K562 (cell line): ENCODE data around the gene FOXA3. TPM values are rescaled to one million over a fixed set of nuclear protein-coding genes. Genes with fewer than 3 reads are reported as not detected.

Source experiments
- polyA plus RNA-seq, 8 experiments: library from polyadenylated mRNA; depleted of rRNA in 4 of 8; stranded (reverse) in 5 of 8; unstranded in 3 of 8; fragments of >200 nt; fragmentation: Nextera tagmentation in 2 of 8; fragmentation: Illumina TruSeq in 1 of 8; extraction: Ambion mirVana in 2 of 8; extraction: Trizol in 1 of 8; gene quantifications; 2 replicates each; pipeline versions ENCODE4 v1.2.1 to v1.2.3, GENCODE V29; 2011 to 2014; ENCODE audit warnings: inconsistent platforms in 1 of 8, missing spikeins in 1 of 8
- total RNA-seq, 7 experiments: library from RNA; depleted of rRNA in 6 of 7; stranded (reverse); fragments of >200 nt in 6 of 7; fragmentation: Illumina TruSeq in 2 of 7; extraction: Trizol in 2 of 7; gene quantifications; 2 replicates each; pipeline versions ENCODE4 v1.2.1 to v1.2.3, GENCODE V29; 2011 to 2021; ENCODE audit warnings: low replicate concordance in 1 of 7

FOXA3 gene
- total and polyA plus RNA-seq, 9 of the 15 experiments (the other 6 are each of a cell fraction or from before 2014, with no cell fraction given): 1.3 to 15.5 (median 4.7) TPM

Other genes starting within 250 kb of the FOXA3 start
Only the 7 nearest of the 18 such genes appear.
- 7.7 and 10.9 TPM in 2 replicates for gene DMPK, start 81.8 kb upstream of the FOXA3 start, total RNA-seq (2014; rRNA removed)
- gene DMPK, start 81.8 kb upstream of the FOXA3 start, total RNA-seq (2014; rRNA removed; fragmentation: Illumina TruSeq; extraction: Trizol): 2.3 and 2.8 TPM in 2 replicates
- 7.3 and 8.8 TPM in 2 replicates for gene DMPK, start 81.8 kb upstream of the FOXA3 start, total RNA-seq (2015; rRNA removed; fragmentation: Illumina TruSeq; extraction: Trizol)
- 22.7 and 26.5 TPM in 2 replicates for gene DMPK, start 81.8 kb upstream of the FOXA3 start, total RNA-seq (2021)
- gene DMPK, start 81.8 kb upstream of the FOXA3 start, polyA plus RNA-seq (2011; rRNA removed): 7.0 and 11.2 TPM in 2 replicates
- gene DMPK, start 81.8 kb upstream of the FOXA3 start, polyA plus RNA-seq (2014; fragmentation: Illumina TruSeq; extraction: Trizol): 8.0 and 9.1 TPM in 2 replicates
- gene DMPK, start 81.8 kb upstream of the FOXA3 start, polyA plus RNA-seq (2014; fragmentation: Nextera tagmentation; extraction: Ambion mirVana): under 1 TPM; 0.24 to 0.63 TPM
- 19.1 and 31.3 TPM in 2 replicates for gene DMPK, start 81.8 kb upstream of the FOXA3 start, polyA plus RNA-seq (2014; rRNA removed)
- 30.5 and 38.4 TPM in 2 replicates for gene DMWD, start 71.5 kb upstream of the FOXA3 start, total RNA-seq (2014; rRNA removed)
- 18.1 and 20.0 TPM in 2 replicates for gene DMWD, start 71.5 kb upstream of the FOXA3 start, total RNA-seq (2014; rRNA removed; fragmentation: Illumina TruSeq; extraction: Trizol)
- 19.0 and 20.7 TPM in 2 replicates for gene DMWD, start 71.5 kb upstream of the FOXA3 start, total RNA-seq (2015; rRNA removed; fragmentation: Illumina TruSeq; extraction: Trizol)
- gene DMWD, start 71.5 kb upstream of the FOXA3 start, total RNA-seq (2021): 51.3 and 54.6 TPM in 2 replicates
- 15.6 and 22.6 TPM in 2 replicates for gene DMWD, start 71.5 kb upstream of the FOXA3 start, polyA plus RNA-seq (2011; rRNA removed)
- gene DMWD, start 71.5 kb upstream of the FOXA3 start, polyA plus RNA-seq (2014; fragmentation: Illumina TruSeq; extraction: Trizol): 15.4 and 18.7 TPM in 2 replicates
- gene DMWD, start 71.5 kb upstream of the FOXA3 start, polyA plus RNA-seq (2014; fragmentation: Nextera tagmentation; extraction: Ambion mirVana): 1 to 10 TPM; 4.7 to 7.9 TPM
- gene DMWD, start 71.5 kb upstream of the FOXA3 start, polyA plus RNA-seq (2014; rRNA removed): 27.7 and 32.8 TPM in 2 replicates
- not detected in 2 replicates for gene RSPH6A, start 49.0 kb upstream of the FOXA3 start, total RNA-seq (2014; rRNA removed)
- not detected in 2 replicates for gene RSPH6A, start 49.0 kb upstream of the FOXA3 start, total RNA-seq (2014; rRNA removed; fragmentation: Illumina TruSeq; extraction: Trizol)
- 0.07 TPM in 1 of 2 replicates, not detected in the other for gene RSPH6A, start 49.0 kb upstream of the FOXA3 start, total RNA-seq (2015; rRNA removed; fragmentation: Illumina TruSeq; extraction: Trizol)
- gene RSPH6A, start 49.0 kb upstream of the FOXA3 start, total RNA-seq (2021): 0.07 TPM in 1 of 2 replicates, not detected in the other
- gene RSPH6A, start 49.0 kb upstream of the FOXA3 start, polyA plus RNA-seq (2011; rRNA removed): 0.03 and 0.04 TPM in 2 replicates
- not detected in 2 replicates for gene RSPH6A, start 49.0 kb upstream of the FOXA3 start, polyA plus RNA-seq (2014; fragmentation: Illumina TruSeq; extraction: Trizol)
- not detected for gene RSPH6A, start 49.0 kb upstream of the FOXA3 start, polyA plus RNA-seq (2014; fragmentation: Nextera tagmentation; extraction: Ambion mirVana)
- gene RSPH6A, start 49.0 kb upstream of the FOXA3 start, polyA plus RNA-seq (2014; rRNA removed): 0.07 and 0.15 TPM in 2 replicates
- gene SYMPK, start 1.2 kb upstream of the FOXA3 start, total RNA-seq (2014; rRNA removed): 58.4 and 60.4 TPM in 2 replicates
- gene SYMPK, start 1.2 kb upstream of the FOXA3 start, total RNA-seq (2014; rRNA removed; fragmentation: Illumina TruSeq; extraction: Trizol): 26.4 and 31.4 TPM in 2 replicates
- gene SYMPK, start 1.2 kb upstream of the FOXA3 start, total RNA-seq (2015; rRNA removed; fragmentation: Illumina TruSeq; extraction: Trizol): 38.7 and 40.9 TPM in 2 replicates
- 86.9 and 95.5 TPM in 2 replicates for gene SYMPK, start 1.2 kb upstream of the FOXA3 start, total RNA-seq (2021)
- 80.3 and 101 TPM in 2 replicates for gene SYMPK, start 1.2 kb upstream of the FOXA3 start, polyA plus RNA-seq (2011; rRNA removed)
- 79.4 and 82.9 TPM in 2 replicates for gene SYMPK, start 1.2 kb upstream of the FOXA3 start, polyA plus RNA-seq (2014; fragmentation: Illumina TruSeq; extraction: Trizol)
- under 1 TPM; 0.73 to 0.85 TPM for gene SYMPK, start 1.2 kb upstream of the FOXA3 start, polyA plus RNA-seq (2014; fragmentation: Nextera tagmentation; extraction: Ambion mirVana)
- gene SYMPK, start 1.2 kb upstream of the FOXA3 start, polyA plus RNA-seq (2014; rRNA removed): 63.1 and 66.5 TPM in 2 replicates
- gene IRF2BP1, start 21.8 kb downstream of the FOXA3 start, total RNA-seq (2014; rRNA removed): 32.2 and 38.8 TPM in 2 replicates
- 2.6 and 2.8 TPM in 2 replicates for gene IRF2BP1, start 21.8 kb downstream of the FOXA3 start, total RNA-seq (2014; rRNA removed; fragmentation: Illumina TruSeq; extraction: Trizol)
- gene IRF2BP1, start 21.8 kb downstream of the FOXA3 start, total RNA-seq (2015; rRNA removed; fragmentation: Illumina TruSeq; extraction: Trizol): 8.4 and 9.5 TPM in 2 replicates
- 35.0 and 35.9 TPM in 2 replicates for gene IRF2BP1, start 21.8 kb downstream of the FOXA3 start, total RNA-seq (2021)
- 3.2 and 5.0 TPM in 2 replicates for gene IRF2BP1, start 21.8 kb downstream of the FOXA3 start, polyA plus RNA-seq (2011; rRNA removed)
- 3.5 and 8.6 TPM in 2 replicates for gene IRF2BP1, start 21.8 kb downstream of the FOXA3 start, polyA plus RNA-seq (2014; fragmentation: Illumina TruSeq; extraction: Trizol)
- gene IRF2BP1, start 21.8 kb downstream of the FOXA3 start, polyA plus RNA-seq (2014; fragmentation: Nextera tagmentation; extraction: Ambion mirVana): under 1 TPM; 0.61 to 0.62 TPM
- 14.3 and 18.8 TPM in 2 replicates for gene IRF2BP1, start 21.8 kb downstream of the FOXA3 start, polyA plus RNA-seq (2014; rRNA removed)
- 2.6 and 2.8 TPM in 2 replicates for gene MYPOP, start 38.3 kb downstream of the FOXA3 start, total RNA-seq (2014; rRNA removed)
- gene MYPOP, start 38.3 kb downstream of the FOXA3 start, total RNA-seq (2014; rRNA removed; fragmentation: Illumina TruSeq; extraction: Trizol): 0.61 and 0.80 TPM in 2 replicates
- 1.0 and 1.6 TPM in 2 replicates for gene MYPOP, start 38.3 kb downstream of the FOXA3 start, total RNA-seq (2015; rRNA removed; fragmentation: Illumina TruSeq; extraction: Trizol)
- gene MYPOP, start 38.3 kb downstream of the FOXA3 start, total RNA-seq (2021): 7.4 and 7.6 TPM in 2 replicates
- gene MYPOP, start 38.3 kb downstream of the FOXA3 start, polyA plus RNA-seq (2011; rRNA removed): 0.72 and 1.3 TPM in 2 replicates
- 1.7 and 1.9 TPM in 2 replicates for gene MYPOP, start 38.3 kb downstream of the FOXA3 start, polyA plus RNA-seq (2014; fragmentation: Illumina TruSeq; extraction: Trizol)
- gene MYPOP, start 38.3 kb downstream of the FOXA3 start, polyA plus RNA-seq (2014; fragmentation: Nextera tagmentation; extraction: Ambion mirVana): under 1 TPM; 0.32 to 0.34 TPM
- 2.4 and 4.9 TPM in 2 replicates for gene MYPOP, start 38.3 kb downstream of the FOXA3 start, polyA plus RNA-seq (2014; rRNA removed)
- gene NANOS2, start 50.5 kb downstream of the FOXA3 start, total RNA-seq (2014; rRNA removed): 0.08 TPM in 1 of 2 replicates, not detected in the other
- not detected in 2 replicates for gene NANOS2, start 50.5 kb downstream of the FOXA3 start, total RNA-seq (2014; rRNA removed; fragmentation: Illumina TruSeq; extraction: Trizol)
- gene NANOS2, start 50.5 kb downstream of the FOXA3 start, total RNA-seq (2015; rRNA removed; fragmentation: Illumina TruSeq; extraction: Trizol): not detected in 2 replicates
- gene NANOS2, start 50.5 kb downstream of the FOXA3 start, total RNA-seq (2021): not detected in 2 replicates
- gene NANOS2, start 50.5 kb downstream of the FOXA3 start, polyA plus RNA-seq (2011; rRNA removed): not detected in 2 replicates
- not detected in 2 replicates for gene NANOS2, start 50.5 kb downstream of the FOXA3 start, polyA plus RNA-seq (2014; fragmentation: Illumina TruSeq; extraction: Trizol)
- not detected for gene NANOS2, start 50.5 kb downstream of the FOXA3 start, polyA plus RNA-seq (2014; fragmentation: Nextera tagmentation; extraction: Ambion mirVana)
- gene NANOS2, start 50.5 kb downstream of the FOXA3 start, polyA plus RNA-seq (2014; rRNA removed): not detected in 2 replicates